Natural killer cell (primary cell): ENCODE results near the gene ACAN. TPM values are rescaled to one million over a fixed set of nuclear protein-coding genes. Genes with fewer than 3 reads are reported as not detected.

Experiments
- ATAC-seq, 3 donors: fragments of 150-1000 bp in 2 of 3; fragments of 200-7000 bp in 1 of 3; cut with Tn5 transposase; 1 replicate in 1 of 3; 2 replicates in 2 of 3; pipeline ENCODE4 v1.10.0; 2021; ENCODE audit warnings: mild to moderate bottlenecking in 2 of 3, moderate library complexity in 2 of 3
- DNase-seq, 2 donors: peaks; one replicate each; pipeline versions ENCODE4 v3.0.0 to v3.0.0-alpha.2; 2013 to 2021; ENCODE audit warnings: mixed read lengths in 1 of 2
- H3K27ac ChIP-seq: one replicate; pipeline ENCODE4 v1.5.1; 2013; ENCODE audit warnings: mild to moderate bottlenecking, low read length
- H3K27me3 ChIP-seq: one replicate; pipeline ENCODE4 v1.6.1; 2013; ENCODE audit warnings: low read length; ENCODE audit not compliant: control insufficient read depth, insufficient read depth
- H3K36me3 ChIP-seq: one replicate; pipeline ENCODE4 v1.6.1; 2013; ENCODE audit warnings: low read length; ENCODE audit not compliant: control insufficient read depth, insufficient read depth
- H3K4me1 ChIP-seq: one replicate; pipeline ENCODE4 v1.6.1; 2013; ENCODE audit warnings: low read length; ENCODE audit not compliant: control insufficient read depth, insufficient read depth
- H3K4me3 ChIP-seq: one replicate; pipeline ENCODE4 v1.5.1; 2013; ENCODE audit warnings: low read length
- H3K9me3 ChIP-seq: one replicate; pipeline ENCODE4 v1.6.1; 2013; ENCODE audit warnings: low read length; ENCODE audit not compliant: control insufficient read depth, insufficient read depth
- H3K27ac Mint-ChIP-seq, 2 donors: one replicate each; pipeline ENCODE4 v1.8.0; 2022; ENCODE audit warnings: mild to moderate bottlenecking in 2 of 2, mixed read lengths in 2 of 2, moderate library complexity in 1 of 2
- H3K27me3 Mint-ChIP-seq, 2 donors: one replicate each; pipeline ENCODE4 v1.8.0; 2022; ENCODE audit warnings: low read depth in 2 of 2, mixed read lengths in 2 of 2
- H3K36me3 Mint-ChIP-seq: one replicate; pipeline ENCODE4 v1.8.0; 2022; ENCODE audit warnings: mixed read lengths
- H3K4me1 Mint-ChIP-seq, 2 donors: one replicate each; pipeline ENCODE4 v1.8.0; 2022; ENCODE audit warnings: mixed read lengths in 2 of 2
- H3K4me3 Mint-ChIP-seq: one replicate; pipeline ENCODE4 v1.8.0; 2022; ENCODE audit warnings: mild to moderate bottlenecking, moderate library complexity, mixed read lengths
- H3K9me3 Mint-ChIP-seq, 2 donors: one replicate each; pipeline ENCODE4 v1.8.0; 2022; ENCODE audit warnings: mixed read lengths in 2 of 2
- CTCF ChIP-seq: fragments of 200-600 bp; IDR thresholded peaks from one replicate; pipeline ENCODE4 v1.8.0; 2022; ENCODE audit warnings: antibody characterized with exemption
- WGBS: methylation state at CpG from one replicate; pipeline ENCODE4 v1.1.7; 2013; ENCODE audit warnings: missing lambda C conversion rate; ENCODE audit not compliant: insufficient coverage; 5-methylcytosine and 5-hydroxymethylcytosine counted together
- intact Hi-C: fragments of 100-400 bp; cut with micrococcal nuclease; formaldehyde crosslinking; loops from one replicate; pipeline ENCODE4 v1.14.2; 2022
- total RNA-seq, 4 donors: library from RNA; stranded (reverse); fragments of 120-200 nt in 1 of 4; gene quantifications; one replicate each; pipeline versions ENCODE4 v1.2.3 to v1.2.4, GENCODE V29; 2013 to 2022

The ACAN gene
- total RNA-seq, 3 donors from 2014 or later (not counting 1 experiment from before 2014, with no cell fraction given) = not detected

DNA sequence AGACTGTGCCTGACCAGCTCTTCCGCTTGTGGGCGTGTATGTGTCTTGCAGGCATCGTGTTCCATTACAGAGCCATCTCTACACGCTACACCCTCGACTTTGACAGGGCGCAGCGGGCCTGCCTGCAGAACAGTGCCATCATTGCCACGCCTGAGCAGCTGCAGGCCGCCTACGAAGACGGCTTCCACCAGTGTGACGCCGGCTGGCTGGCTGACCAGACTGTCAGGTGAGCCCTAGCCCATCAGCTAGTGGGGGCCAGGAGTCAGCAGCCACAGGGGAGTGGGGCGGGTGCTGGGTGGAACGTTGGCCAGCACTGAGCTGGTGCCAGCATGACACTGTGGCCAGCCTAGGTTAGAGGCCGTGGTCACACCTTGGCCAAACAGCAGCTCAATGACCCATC lies 36.7 kb downstream of the ACAN start:
- Mint-ChIP-seq H3K9me3 (no peaks in the 10 kb centered on the region), H3K27me3 (no peaks in the 10 kb centered on the region), H3K36me3 (no peaks in the 10 kb centered on the region), H3K27ac (no peak overlapping the region), H3K4me3 (no peak overlapping the region), H3K4me1 (no peaks in the 10 kb centered on the region)
- DNase-seq (no peak), ATAC-seq (no peak)
- Histone ChIP-seq H3K9me3 (no peaks in the 10 kb centered on the region), H3K27ac (no peak overlapping the region), H3K4me3 (no peak overlapping the region), H3K36me3 (no peaks in the 10 kb centered on the region), H3K27me3 (no peaks in the 10 kb centered on the region), H3K4me1 (no peaks in the 10 kb centered on the region)
- WGBS = 88% methylated on average over 16 of the region's 16 CpGs
- no peak for TF ChIP-seq CTCF
- intact Hi-C loops = no loop called here

DNA sequence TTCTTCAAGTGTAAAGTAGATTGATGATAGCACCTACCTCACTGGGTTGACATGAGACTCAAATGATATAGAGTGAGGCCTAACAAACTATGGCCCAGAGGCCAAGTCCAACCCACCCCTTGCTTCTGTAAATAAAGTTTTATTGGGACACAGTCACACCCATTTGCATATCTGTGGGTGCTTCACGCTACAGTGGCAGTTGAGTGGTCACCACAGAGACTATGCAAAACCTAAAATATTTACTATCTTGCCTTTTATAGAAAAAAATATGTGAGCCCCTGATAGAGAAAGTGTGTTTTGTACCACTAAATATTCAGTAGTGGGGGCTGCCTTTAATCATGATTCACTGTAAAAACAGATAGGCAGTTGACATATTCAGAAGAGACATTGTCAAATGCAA lies 38.0 kb downstream of the ACAN start:
- WGBS = 78% methylated on average over 1 of the region's 1 CpG
- no peaks in the 10 kb centered on the region for H3K36me3 Mint-ChIP-seq
- ATAC-seq = no peak
- Histone ChIP-seq H3K4me3 (no peak overlapping the region), H3K27ac (no peak overlapping the region), H3K27me3 (no peaks in the 10 kb centered on the region), H3K4me1 (no peaks in the 10 kb centered on the region), H3K36me3 (no peaks in the 10 kb centered on the region), H3K9me3 (no peaks in the 10 kb centered on the region)
- DNase-seq = no peak
- no peak overlapping the region for H3K27ac Mint-ChIP-seq
- no peaks in the 10 kb centered on the region for H3K4me1 Mint-ChIP-seq
- H3K4me3 Mint-ChIP-seq = no peak overlapping the region
- intact Hi-C loops = no loop called here
- no peaks in the 10 kb centered on the region for H3K9me3 Mint-ChIP-seq
- no peak for TF ChIP-seq CTCF
- H3K27me3 Mint-ChIP-seq = no peaks in the 10 kb centered on the region

DNA sequence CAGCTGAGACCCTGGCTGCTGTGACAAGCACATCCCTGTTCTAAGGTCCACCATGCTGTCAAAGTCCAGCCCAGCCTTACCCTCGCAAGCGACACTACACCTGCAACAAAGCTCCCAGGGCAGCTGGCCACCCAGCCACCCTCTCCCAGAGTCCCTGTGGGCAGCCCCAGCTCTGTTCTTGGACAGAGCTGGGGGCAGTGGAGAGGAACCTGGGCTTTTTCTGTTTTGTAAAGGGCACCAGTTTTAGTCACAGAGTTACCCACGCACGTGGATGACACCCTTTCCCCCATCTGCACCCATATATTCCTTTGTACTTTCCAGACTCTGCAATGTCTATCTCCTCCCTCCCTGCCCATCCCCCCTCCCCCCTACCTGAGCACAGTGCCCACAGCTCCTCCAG lies 38.9 kb downstream of the ACAN start:
- Mint-ChIP-seq H3K36me3 (no peaks in the 10 kb centered on the region), H3K27ac (no peak overlapping the region)
- ATAC-seq = no peak

More for the DNA sequence above, 38.9 kb downstream of the ACAN start:
- Mint-ChIP-seq H3K9me3 (no peaks in the 10 kb centered on the region), H3K27me3 (no peaks in the 10 kb centered on the region), H3K4me1 (no peaks in the 10 kb centered on the region), H3K4me3 (no peak overlapping the region)
- H3K4me3 ChIP-seq = no peak overlapping the region
- no peak for DNase-seq
- H3K27me3 ChIP-seq = no peaks in the 10 kb centered on the region
- 78% methylated on average over 4 of the region's 4 CpGs for WGBS
- no peaks in the 10 kb centered on the region for H3K36me3 ChIP-seq
- no peak overlapping the region for H3K27ac ChIP-seq
- H3K9me3 ChIP-seq = no peaks in the 10 kb centered on the region
- no peak for TF ChIP-seq CTCF
- H3K4me1 ChIP-seq = no peaks in the 10 kb centered on the region
- intact Hi-C loops = no loop called here
